HG03025 (cell line): ENCODE measurements around the gene PCDHGA8.
"Not testable (repeated sequence)": the region's sequence is repeated elsewhere in the genome, so short reads cannot be mapped to it uniquely, and the experiment has no call there.

ENCODE experiments used
- ATAC-seq: cut with Tn5 transposase; IDR thresholded peaks from one replicate; pipeline ENCODE4 v1.9.1; 2021; ENCODE audit warnings: mild to moderate bottlenecking, moderate library complexity; ENCODE audit not compliant: unreplicated experiment, low FRiP score

Gene PCDHGA8

DNA sequence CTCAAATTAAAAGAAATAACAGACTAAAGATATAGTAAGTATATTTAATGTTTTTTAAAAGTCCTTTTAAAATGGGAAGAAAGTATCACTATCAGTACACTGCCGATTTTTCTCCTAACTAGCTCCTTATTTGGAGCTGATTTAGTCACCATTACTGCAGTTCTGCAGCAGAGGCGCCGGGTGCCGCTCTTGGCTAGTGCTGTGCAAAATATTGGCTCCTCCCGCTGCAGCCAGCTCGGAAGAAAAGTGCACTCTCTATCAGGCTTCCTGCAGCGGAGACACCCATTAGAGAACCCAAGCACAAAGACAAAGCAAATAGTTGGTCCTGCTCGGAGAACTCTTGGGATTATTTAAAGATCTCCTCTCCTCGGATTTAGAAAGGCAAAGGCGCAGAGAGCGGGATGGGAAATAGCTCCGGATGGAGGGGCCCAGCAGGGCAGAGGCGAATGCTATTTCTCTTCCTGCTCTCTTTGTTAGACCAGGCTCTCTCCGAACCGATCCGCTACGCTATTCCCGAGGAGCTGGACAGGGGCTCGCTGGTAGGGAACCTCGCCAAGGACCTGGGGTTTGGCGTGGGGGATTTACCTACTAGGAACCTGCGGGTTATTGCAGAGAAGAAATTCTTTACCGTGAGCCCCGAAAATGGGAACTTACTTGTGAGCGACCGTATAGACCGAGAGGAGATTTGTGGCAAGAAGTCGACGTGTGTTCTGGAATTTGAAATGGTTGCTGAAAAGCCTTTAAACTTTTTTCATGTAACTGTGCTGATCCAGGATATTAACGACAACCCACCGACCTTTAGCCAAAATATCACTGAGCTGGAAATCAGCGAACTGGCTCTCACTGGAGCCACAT is 22.2 kb upstream of the PCDHGA8 start, which contains the start of gene PCDHGB3:
Gene PCDHGB3, plus strand, starts transcription at position 249 of the 855 bp plus-strand sequence. Its CDS starts 153 bp downstream, at position 402.
- ATAC-seq = peak; percentile 99

DNA sequence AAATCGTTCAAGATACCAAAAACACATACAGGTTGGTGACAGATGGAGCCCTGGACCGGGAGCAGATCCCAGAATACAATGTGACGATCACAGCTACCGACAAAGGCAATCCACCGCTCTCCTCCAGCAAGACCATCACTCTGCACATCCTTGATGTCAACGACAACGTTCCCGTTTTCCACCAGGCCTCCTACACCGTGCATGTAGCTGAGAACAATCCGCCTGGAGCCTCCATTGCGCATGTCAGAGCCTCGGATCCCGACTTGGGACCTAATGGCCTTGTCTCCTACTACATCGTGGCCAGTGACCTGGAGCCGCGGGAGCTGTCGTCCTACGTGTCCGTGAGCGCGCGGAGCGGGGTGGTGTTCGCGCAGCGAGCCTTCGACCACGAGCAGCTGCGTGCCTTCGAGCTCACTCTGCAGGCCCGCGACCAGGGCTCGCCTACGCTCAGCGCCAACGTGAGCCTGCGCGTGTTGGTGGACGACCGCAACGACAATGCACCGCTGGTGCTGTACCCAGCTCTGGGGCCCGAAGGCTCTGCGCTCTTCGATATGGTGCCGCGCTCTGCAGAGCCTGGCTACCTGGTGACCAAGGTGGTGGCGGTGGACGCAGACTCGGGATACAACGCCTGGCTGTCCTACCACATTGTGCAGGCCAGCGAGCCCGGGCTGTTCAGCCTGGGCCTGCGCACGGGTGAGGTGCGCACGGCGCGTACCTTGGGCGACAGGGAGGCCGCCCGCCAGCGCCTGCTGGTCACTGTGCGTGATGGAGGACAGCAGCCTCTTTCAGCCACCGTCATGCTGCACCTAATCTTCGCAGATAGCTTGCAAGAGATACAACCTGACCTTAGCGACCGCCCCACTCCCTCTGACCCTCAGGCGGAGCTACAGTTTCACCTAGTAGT is 20.6 kb upstream of the PCDHGA8 start:
- no peak for ATAC-seq

DNA sequence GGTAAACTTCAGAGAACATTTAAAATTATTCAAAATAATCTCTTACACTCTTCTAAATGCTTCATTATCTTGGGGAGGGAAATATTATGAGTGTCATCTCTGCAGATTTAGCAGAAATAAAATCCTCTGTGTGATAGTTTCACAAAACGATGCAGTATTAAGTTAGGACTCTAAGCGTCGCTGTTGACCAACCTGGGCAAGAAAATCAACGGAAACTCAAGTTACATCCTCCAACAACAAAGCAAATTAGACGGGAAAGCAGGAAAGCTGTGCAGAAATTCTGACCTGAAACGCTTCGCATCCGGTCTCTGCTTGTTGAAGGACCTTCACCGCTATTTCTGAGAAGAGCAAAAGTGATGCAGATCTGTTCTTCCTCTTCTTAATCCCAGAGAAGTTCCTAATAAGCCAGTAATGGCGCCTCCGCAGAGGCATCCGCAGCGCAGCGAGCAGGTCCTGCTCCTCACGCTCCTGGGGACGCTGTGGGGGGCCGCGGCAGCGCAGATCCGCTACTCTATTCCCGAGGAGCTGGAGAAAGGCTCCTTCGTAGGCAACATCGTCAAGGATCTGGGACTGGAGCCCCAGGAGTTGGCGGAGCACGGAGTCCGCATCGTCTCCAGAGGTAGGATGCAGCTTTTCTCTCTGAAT is 18.6 kb upstream of the PCDHGA8 start, which contains the start of gene PCDHGA6:
Gene PCDHGA6, plus strand, starts transcription at position 219 of the 645 bp plus-strand sequence. Its CDS starts 193 bp downstream, at position 412.
- no peak for ATAC-seq

DNA sequence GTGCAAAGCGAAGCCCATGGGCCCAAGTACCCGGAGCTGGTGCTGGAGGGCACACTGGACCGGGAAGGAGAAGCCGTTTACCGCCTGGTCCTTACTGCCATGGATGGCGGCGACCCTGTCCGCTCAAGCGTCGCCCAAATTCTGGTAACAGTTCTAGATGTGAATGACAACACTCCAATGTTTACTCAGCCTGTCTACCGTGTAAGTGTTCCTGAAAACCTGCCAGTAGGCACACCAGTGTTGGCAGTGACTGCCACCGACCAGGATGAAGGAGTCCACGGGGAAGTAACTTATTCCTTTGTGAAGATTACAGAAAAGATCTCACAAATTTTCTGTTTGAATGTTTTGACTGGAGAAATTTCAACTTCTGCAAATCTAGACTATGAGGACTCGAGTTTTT is 17.8 kb upstream of the PCDHGA8 start:
- ATAC-seq = no peak

DNA sequence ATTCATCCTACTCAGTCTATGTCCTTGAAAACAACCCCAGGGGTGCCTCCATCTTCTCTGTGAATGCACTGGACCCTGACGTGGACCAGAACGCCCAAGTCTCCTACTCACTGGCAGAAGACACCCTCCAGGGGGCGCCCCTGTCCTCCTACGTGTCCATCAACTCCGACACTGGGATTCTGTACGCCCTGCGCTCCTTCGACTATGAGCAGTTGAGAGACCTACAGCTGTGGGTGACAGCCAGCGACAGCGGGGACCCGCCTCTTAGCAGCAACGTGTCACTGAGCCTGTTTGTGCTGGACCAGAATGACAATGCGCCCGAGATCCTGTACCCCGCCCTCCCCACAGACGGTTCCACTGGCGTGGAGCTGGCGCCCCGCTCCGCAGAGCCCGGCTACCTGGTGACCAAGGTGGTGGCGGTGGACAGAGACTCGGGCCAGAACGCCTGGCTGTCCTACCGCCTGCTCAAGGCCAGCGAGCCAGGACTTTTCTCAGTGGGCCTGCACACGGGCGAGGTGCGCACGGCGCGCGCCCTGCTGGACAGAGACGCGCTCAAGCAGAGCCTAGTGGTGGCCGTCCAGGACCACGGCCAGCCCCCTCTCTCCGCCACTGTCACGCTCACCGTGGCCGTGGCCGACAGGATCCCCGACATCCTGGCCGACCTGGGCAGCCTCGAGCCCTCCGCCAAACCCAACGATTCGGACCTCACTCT is 16.8 kb upstream of the PCDHGA8 start:
- ATAC-seq = not testable (repeated sequence)

DNA sequence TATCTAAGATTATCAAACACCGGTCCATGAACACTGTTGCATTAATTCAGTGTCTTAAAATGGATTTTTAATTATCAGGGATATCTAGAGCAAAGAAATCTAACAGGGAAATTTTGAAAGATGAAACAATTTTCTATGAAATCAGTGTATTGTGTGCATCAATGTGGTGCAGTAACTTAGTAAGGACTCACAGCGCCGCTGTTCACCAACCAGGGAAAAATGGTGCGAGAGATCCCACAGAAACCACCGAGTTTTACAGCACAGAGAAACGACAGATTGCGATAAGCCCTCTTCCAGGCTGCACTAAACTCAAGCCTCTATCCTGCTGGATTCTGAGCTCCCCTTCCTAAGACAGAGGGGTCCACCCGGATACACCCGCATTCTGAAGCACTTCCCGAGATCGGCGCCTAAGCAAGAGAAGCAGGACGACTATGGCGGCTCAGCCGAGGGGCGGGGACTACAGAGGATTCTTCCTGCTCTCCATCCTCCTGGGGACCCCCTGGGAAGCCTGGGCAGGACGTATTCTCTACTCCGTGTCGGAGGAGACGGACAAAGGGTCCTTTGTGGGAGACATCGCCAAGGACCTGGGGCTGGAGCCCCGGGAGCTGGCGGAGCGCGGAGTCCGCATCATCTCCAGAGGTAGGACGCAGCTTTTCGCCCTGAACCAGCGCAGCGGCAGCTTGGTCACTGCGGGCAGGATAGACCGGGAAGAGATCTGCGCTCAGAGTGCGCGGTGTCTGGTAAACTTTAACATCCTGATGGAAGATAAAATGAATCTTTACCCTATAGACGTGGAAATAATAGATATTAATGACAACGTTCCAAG is 9.8 kb upstream of the PCDHGA8 start, which contains the start of gene PCDHGA7:
Gene PCDHGA7, plus strand, starts transcription at position 274 of the 826 bp plus-strand sequence. Its CDS starts 158 bp downstream, at position 432.
- ATAC-seq = no peak

DNA sequence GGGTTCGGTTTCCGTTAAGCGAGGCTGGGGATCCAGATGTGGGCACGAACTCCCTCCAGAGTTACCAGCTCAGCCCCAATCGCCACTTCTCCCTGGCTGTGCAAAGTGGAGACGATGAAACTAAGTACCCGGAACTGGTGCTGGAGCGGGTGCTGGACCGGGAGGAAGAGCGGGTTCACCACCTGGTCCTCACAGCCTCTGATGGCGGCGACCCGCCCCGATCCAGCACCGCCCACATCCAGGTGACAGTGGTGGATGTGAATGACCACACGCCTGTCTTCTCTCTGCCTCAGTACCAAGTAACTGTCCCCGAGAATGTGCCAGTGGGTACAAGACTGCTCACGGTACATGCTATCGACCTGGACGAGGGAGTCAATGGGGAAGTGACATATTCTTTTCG is 9.1 kb upstream of the PCDHGA8 start:
- ATAC-seq = no peak

DNA sequence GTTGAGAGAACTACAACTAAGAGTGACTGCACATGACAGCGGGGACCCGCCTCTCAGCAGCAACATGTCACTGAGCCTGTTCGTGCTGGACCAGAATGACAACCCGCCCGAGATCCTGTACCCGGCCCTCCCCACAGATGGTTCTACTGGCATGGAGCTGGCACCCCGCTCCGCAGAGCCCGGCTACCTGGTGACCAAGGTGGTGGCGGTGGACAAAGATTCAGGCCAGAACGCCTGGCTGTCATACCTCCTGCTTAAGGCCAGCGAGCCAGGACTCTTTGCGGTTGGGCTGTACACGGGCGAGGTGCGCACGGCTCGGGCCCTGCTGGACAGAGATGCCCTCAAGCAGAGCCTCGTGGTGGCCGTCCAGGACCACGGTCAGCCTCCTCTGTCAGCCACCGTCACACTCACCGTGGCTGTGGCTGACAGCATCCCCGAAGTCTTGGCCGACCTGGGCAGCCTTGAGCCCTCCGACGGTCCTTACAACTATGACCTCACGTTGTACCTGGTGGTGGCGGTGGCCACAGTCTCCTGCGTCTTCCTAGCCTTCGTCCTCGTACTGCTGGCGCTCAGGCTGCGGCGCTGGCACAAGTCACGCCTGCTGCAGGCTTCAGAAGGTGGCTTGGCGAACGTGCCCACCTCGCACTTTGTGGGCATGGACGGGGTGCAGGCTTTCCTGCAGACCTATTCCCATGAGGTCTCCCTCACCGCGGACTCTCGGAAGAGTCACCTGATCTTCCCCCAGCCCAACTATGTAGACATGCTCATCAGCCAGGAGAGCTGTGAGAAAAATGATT is 7.8 kb upstream of the PCDHGA8 start:
- ATAC-seq = no peak

DNA sequence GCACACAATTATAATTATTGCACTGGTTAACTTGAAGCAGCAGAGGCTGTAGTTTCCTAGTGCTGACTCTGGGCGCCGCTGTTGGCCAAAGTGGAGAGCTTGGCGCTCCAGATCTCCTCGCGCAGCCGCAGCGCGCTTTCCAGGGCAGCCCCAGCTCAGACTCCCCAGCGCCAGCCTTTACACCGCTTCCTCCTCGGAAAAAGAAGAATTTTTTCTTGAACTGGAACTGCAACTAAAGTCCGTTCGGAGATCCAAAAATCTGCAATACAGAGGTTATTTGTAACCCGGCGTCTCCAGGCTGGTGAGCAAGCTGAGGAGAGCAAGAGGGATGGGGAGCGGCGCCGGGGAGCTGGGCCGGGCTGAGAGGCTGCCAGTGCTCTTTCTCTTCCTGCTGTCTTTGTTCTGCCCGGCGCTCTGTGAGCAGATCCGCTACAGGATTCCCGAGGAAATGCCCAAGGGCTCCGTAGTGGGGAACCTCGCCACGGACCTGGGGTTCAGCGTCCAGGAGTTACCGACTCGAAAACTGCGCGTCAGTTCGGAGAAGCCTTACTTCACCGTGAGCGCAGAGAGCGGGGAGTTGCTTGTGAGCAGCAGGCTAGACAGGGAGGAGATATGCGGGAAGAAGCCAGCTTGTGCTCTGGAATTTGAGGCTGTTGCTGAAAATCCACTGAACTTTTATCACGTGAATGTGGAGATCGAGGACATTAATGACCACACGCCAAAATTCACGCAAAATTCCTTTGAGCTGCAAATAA is 4.7 kb upstream of the PCDHGA8 start, which contains the start of gene PCDHGB4:
Gene PCDHGB4, plus strand, starts transcription at position 142 of the 755 bp plus-strand sequence. Its CDS starts 187 bp downstream, at position 329.
- not testable (repeated sequence) for ATAC-seq

DNA sequence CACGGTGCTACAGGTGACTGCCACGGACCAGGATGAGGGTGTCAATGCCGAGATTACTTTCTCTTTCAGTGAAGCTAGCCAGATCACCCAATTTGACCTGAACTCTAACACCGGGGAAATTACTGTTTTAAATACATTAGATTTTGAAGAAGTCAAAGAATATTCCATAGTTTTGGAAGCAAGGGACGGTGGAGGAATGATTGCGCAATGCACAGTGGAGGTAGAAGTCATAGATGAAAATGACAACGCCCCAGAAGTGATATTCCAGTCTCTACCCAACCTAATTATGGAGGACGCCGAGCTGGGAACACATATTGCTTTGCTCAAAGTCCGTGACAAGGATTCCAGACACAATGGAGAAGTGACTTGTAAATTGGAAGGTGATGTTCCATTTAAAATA is 3.8 kb upstream of the PCDHGA8 start:
- no peak for ATAC-seq

DNA sequence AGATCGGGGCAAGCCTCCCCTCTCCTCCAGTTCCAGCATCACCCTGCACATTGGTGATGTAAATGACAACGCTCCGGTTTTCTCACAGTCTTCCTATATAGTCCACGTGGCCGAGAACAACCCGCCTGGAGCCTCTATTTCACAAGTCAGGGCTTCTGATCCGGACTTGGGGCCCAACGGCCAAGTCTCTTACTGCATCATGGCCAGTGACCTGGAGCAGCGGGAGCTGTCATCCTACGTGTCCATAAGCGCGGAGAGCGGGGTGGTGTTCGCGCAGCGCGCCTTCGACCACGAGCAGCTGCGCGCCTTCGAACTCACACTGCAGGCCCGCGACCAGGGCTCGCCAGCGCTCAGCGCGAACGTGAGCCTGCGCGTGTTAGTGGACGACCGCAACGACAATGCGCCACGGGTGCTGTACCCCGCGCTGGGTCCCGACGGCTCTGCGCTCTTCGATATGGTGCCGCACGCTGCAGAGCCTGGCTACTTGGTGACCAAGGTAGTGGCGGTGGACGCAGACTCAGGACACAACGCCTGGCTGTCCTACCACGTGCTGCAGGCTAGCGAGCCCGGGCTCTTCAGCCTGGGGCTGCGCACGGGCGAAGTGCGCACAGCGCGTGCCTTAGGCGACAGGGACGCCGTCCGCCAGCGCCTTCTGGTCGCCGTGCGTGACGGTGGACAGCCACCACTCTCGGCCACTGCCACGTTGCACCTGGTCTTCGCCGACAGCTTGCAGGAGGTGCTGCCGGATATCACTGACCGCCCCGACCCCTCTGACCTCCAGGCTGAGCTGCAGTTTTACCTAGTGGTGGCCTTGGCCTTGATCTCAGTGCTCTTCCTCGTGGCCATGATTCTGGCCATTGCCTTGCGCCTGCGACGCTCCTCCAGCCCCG is 3.0 kb upstream of the PCDHGA8 start:
- ATAC-seq = no peak

DNA sequence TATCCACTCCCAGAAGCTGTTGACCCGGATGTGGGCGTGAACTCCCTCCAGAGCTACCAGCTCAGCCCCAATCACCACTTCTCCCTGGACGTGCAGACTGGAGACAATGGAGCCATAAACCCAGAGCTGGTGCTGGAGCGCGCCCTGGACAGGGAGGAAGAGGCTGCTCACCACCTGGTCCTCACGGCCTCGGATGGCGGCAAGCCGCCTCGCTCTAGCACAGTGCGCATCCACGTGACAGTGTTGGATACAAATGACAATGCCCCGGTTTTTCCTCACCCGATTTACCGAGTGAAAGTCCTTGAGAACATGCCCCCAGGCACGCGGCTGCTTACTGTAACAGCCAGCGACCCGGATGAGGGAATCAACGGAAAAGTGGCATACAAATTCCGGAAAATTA is 834 bp downstream of the PCDHGA8 start:
- ATAC-seq = no peak

DNA sequence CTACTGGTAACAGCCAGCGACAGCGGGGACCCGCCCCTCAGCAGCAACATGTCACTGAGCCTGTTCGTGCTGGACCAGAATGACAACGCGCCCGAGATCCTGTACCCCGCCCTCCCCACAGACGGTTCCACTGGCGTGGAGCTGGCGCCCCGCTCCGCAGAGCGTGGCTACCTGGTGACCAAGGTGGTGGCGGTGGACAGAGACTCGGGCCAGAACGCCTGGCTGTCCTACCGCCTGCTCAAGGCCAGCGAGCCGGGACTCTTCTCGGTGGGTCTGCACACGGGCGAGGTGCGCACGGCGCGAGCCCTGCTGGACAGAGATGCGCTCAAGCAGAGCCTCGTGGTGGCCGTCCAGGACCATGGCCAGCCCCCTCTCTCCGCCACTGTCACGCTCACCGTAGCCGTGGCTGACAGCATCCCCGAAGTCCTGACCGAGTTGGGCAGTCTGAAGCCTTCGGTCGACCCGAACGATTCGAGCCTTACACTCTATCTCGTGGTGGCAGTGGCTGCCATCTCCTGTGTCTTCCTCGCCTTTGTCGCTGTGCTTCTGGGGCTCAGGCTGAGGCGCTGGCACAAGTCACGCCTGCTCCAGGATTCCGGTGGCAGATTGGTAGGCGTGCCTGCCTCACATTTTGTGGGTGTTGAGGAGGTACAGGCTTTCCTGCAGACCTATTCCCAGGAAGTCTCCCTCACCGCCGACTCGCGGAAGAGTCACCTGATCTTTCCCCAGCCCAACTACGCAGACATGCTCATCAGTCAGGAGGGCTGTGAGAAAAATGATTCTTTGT is 2.2 kb downstream of the PCDHGA8 start:
- ATAC-seq = not testable (repeated sequence)

DNA sequence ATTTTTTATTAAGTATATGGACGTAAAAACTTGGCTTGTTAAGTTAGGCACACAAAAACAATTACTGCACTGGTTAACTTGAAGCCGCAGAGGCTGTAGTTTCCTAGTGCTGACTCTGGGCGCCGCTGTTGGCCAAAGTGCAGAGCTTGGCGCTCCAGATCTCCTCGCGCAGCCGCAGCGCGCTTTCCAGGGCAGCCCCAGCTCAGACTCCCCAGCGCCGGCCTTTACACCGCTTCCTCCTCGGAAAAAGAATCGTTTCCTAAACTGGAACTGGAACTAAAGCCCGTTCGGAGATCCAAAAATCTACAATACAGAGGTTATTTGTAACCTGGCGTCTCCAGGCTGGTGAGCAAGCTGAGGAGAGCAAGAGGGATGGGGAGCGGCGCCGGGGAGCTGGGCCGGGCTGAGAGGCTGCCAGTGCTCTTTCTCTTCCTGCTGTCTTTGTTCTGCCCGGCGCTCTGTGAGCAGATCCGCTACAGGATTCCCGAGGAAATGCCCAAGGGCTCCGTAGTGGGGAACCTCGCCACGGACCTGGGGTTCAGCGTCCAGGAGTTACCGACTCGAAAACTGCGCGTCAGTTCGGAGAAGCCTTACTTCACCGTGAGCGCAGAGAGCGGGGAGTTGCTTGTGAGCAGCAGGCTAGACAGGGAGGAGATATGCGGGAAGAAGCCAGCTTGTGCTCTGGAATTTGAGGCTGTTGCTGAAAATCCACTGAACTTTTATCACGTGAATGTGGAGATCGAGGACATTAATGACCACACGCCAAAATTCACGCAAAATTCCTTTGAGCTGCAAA is 5.5 kb downstream of the PCDHGA8 start, which contains the start of gene PCDHGB5:
Gene PCDHGB5, plus strand, starts transcription at position 192 of the 796 bp plus-strand sequence. Its CDS starts 181 bp downstream, at position 373.
- ATAC-seq = not testable (repeated sequence)

DNA sequence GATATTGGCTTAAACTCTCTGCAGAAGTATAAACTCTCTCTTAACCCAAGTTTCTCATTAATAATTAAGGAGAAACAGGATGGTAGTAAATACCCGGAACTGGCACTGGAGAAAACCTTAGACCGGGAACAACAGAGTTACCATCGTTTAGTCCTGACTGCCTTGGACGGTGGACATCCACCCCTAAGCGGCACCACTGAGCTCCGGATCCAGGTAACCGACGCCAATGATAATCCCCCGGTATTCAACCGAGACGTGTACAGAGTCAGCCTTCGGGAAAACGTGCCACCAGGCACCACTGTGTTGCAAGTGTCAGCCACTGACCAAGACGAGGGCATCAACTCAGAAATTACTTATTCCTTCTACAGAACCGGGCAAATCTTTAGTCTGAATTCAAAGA is 6.2 kb downstream of the PCDHGA8 start:
- no peak for ATAC-seq
